Erythroblast (primary cell): ENCODE data around the gene CBLC.

Experiments
- GATA1 ChIP-seq: IDR thresholded peaks from 2 replicates; pipeline ENCODE4 v1.6.1; 2011; ENCODE audit warnings: low read depth, mild to moderate bottlenecking, control low read depth, low read length, moderate library complexity
- POLR2A ChIP-seq: IDR thresholded peaks from 2 replicates; pipeline ENCODE4 v1.6.1; 2011; ENCODE audit warnings: mild to moderate bottlenecking, low read length

- no peak for TF ChIP-seq POLR2A
- no peak for TF ChIP-seq GATA1
Observed at GRCh38 chr19:44794610-44795009, 16.9 kb downstream of the CBLC start.
